ENCODE measurements around the gene PAXX. TPM values are rescaled to one million over a fixed set of nuclear protein-coding genes. Genes with fewer than 3 reads are reported as not detected.

The PAXX gene
- total and polyA plus RNA-seq, 9 of the 15 experiments (the other 6 are each of a cell fraction or from before 2014, with no cell fraction given) = 1.2 to 175 (median 38.5) TPM

DNA sequence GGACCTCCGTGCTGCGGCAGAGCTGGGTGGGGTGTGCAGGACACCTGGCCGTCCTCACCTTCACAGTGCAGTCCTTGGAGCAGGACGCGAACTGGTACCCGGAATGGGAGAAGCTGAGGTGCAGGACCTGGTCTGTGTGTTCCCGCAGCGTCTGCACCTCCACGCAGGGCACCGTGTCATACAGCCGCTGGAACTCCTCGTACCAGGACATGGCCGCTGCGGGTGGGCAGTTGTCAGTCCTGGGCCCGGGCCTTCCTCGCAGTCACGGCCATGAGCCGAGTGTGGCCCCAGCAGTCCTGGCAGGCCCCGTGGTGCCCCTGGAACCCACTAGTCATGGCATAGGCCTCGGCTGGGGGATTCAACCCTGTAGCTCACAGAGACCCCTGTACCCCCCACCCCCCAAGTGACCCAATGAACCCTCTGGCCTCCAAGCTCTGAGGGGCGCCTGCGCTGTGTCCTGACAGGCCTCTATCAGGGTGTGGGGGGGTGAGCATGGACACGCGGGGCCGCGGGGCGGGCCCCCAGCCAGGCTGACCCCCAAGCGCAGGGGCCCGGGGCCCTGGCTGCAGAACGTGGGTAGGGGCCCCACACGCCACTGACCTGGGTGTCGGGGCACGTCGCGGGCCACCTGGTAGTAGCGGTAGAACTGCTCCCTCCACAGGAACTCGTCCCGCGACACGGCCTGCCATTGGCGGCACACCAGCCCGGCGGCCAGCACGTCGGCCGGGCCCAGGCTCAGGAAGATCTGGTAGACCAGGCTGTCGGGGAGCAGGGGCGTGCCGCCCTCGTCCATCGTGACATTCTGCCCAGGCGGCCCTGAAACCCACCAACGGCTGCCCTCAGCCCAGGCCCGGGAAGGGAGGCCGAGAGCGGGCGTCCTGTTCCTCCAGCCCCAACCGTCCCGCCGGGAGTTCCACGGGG is 48.7 kb upstream of the PAXX start (continued):
- TF ChIP-seq, protein P1, sequence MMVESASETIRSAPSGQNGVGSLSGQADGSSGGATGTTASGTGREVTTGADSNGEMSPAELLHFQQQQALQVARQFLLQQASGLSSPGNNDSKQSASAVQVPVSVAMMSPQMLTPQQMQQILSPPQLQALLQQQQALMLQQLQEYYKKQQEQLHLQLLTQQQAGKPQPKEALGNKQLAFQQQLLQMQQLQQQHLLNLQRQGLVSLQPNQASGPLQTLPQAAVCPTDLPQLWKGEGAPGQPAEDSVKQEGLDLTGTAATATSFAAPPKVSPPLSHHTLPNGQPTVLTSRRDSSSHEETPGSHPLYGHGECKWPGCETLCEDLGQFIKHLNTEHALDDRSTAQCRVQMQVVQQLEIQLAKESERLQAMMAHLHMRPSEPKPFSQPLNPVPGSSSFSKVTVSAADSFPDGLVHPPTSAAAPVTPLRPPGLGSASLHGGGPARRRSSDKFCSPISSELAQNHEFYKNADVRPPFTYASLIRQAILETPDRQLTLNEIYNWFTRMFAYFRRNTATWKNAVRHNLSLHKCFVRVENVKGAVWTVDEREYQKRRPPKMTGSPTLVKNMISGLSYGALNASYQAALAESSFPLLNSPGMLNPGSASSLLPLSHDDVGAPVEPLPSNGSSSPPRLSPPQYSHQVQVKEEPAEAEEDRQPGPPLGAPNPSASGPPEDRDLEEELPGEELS (CRISPR knock-in tag; IDR thresholded peaks at IDR 0.05; ENCODE audit: borderline replicate concordance) = 0 out of 2 replicates have a peak, but pooled peaks have one; percentile 12
- 0 out of 2 replicates have a peak, but pooled peaks have one; percentile 30 for TF ChIP-seq KLF13 (tag; IDR thresholded peaks at IDR 0.05; ENCODE audit: borderline replicate concordance, low read depth)
- peak in 1 of 2 experiments; percentile 49; a peak in 1 of 4 replicates for TF ChIP-seq HDAC1 (IDR thresholded peaks at IDR 0.05)
- no peak for TF ChIP-seq ATF3 (IDR thresholded peaks at IDR 0.05)
- TF ChIP-seq ATF3 (CRISPR knock-in tag; conservative IDR thresholded peaks at IDR 0.05) = 0 out of 2 replicates have a peak, but pooled peaks have one; percentile 2
- TF ChIP-seq MECOM (CRISPR knock-in tag; IDR thresholded peaks at IDR 0.05) = no peak
- TF ChIP-seq FOXM1 (IDR thresholded peaks at IDR 0.05; ENCODE audit: low read depth) = no peak
- no peak for TF ChIP-seq FOXM1 (CRISPR knock-in tag; IDR thresholded peaks at IDR 0.05; ENCODE audit: low read depth)
- TF ChIP-seq HDAC2 (IDR thresholded peaks at IDR 0.05) = 0 out of 2 replicates have a peak, but pooled peaks have one; percentile 23
- TF ChIP-seq PCBP1 (IDR thresholded peaks at IDR 0.05; ENCODE audit: low read depth, low read length, poor library complexity, severe bottlenecking) = peak; percentile 32
- TF ChIP-seq MAX (CRISPR knock-in tag; IDR thresholded peaks at IDR 0.05) = peak; percentile 37
- TF ChIP-seq ZNF124 (CRISPR knock-in tag; IDR thresholded peaks at IDR 0.05) = 0 out of 2 replicates have a peak, but pooled peaks have one; percentile 20
- TF ChIP-seq, protein P2, sequence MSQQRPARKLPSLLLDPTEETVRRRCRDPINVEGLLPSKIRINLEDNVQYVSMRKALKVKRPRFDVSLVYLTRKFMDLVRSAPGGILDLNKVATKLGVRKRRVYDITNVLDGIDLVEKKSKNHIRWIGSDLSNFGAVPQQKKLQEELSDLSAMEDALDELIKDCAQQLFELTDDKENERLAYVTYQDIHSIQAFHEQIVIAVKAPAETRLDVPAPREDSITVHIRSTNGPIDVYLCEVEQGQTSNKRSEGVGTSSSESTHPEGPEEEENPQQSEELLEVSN (IDR thresholded peaks at IDR 0.05; ENCODE audit: borderline replicate concordance in 1 of 2, extremely low read depth in 1 of 2, insufficient read depth in 1 of 2, insufficient read length in 1 of 2, low read depth in 1 of 2, low read length in 1 of 2, poor library complexity in 1 of 2, severe bottlenecking in 1 of 2) = peak in 1 of 2 experiments; percentile 19
- TF ChIP-seq ELF4 (CRISPR knock-in tag; IDR thresholded peaks at IDR 0.05) = peak; percentile 49; the same call in 1 of the 2 replicates
- TF ChIP-seq POLR2A (conservative IDR thresholded peaks at IDR 0.05) = 0 out of 2 replicates have a peak, but pooled peaks have one; percentile 31
- no peak for TF ChIP-seq AFF4 (CRISPR knock-in tag; IDR thresholded peaks at IDR 0.05)
- no peak for TF ChIP-seq ARID1B (IDR thresholded peaks at IDR 0.05)

All from K562 (cell line).